22Rv1 (cell line): ENCODE results near the gene ADAMTS17.

Source experiments
- ZFX ChIP-seq: fragments of 450-650 bp; IDR thresholded peaks from 2 replicates; pipeline ENCODE4 v1.6.1; 2017; ENCODE audit warnings: antibody characterized with exemption, borderline replicate concordance
- TF ChIP-seq, protein P1 (sequence below): fragments of 450-650 bp; IDR thresholded peaks from 2 replicates; pipeline ENCODE4 v1.5.1; 2017; ENCODE audit warnings: mild to moderate bottlenecking

DNA sequence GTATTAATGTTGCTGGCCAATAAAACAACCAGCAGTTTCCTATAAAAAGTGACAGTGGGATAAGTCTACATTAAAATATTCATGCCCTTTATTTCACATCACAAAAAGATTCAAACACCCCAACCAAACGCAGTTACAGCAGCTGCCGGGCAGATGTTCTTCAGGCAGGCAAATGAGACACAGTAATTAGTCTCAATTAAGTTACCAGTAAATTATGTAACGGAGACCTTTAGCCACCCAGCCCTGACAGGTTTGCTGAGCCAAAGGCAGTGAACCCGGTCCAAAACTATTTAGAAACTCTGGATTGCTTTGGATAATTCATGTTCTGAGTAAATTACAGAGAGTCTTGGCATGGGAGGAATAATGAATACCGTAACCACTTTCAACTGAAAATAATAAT, 319.4 kb downstream of the ADAMTS17 start:
- TF ChIP-seq, protein P1, sequence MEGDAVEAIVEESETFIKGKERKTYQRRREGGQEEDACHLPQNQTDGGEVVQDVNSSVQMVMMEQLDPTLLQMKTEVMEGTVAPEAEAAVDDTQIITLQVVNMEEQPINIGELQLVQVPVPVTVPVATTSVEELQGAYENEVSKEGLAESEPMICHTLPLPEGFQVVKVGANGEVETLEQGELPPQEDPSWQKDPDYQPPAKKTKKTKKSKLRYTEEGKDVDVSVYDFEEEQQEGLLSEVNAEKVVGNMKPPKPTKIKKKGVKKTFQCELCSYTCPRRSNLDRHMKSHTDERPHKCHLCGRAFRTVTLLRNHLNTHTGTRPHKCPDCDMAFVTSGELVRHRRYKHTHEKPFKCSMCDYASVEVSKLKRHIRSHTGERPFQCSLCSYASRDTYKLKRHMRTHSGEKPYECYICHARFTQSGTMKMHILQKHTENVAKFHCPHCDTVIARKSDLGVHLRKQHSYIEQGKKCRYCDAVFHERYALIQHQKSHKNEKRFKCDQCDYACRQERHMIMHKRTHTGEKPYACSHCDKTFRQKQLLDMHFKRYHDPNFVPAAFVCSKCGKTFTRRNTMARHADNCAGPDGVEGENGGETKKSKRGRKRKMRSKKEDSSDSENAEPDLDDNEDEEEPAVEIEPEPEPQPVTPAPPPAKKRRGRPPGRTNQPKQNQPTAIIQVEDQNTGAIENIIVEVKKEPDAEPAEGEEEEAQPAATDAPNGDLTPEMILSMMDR = no peak
- TF ChIP-seq ZFX = no peak
